ENCODE data around the gene FKBP14. TPM values are rescaled to one million over a fixed set of nuclear protein-coding genes. Genes with fewer than 3 reads are reported as not detected.
A peak's percentile ranks its signal among the peaks of the same experiment; 100 is the strongest.
"Not testable (repeated sequence)": the region's sequence is repeated elsewhere in the genome, so short reads cannot be mapped to it uniquely, and the experiment has no call there.

Gene FKBP14
- total RNA-seq, 1 donor from 2014 or later = 25.6 TPM

- no peaks in the 10 kb centered on the region for H3K9me3 Mint-ChIP-seq (ENCODE audit: low read depth)
- H3K4me1 Mint-ChIP-seq (ENCODE audit: low read depth) = no peaks in the 10 kb centered on the region
- no peaks in the 10 kb centered on the region for H3K27me3 Mint-ChIP-seq
- DNase-seq (ENCODE audit: low spot score, unreplicated experiment) = no peak
- no peak overlapping the region for H3K27ac Mint-ChIP-seq
- peaks cover 10% of the 10 kb centered on the region for H3K36me3 Mint-ChIP-seq (ENCODE audit: insufficient read depth)
- no peak overlapping the region for H3K4me3 Mint-ChIP-seq (ENCODE audit: low read depth)
- no peak for TF ChIP-seq CTCF (IDR thresholded peaks at IDR 0.05; ENCODE audit: unreplicated experiment)
Observed at GRCh38 chr7:30068117-30068516, 41.6 kb upstream of the FKBP14 start.

- Mint-ChIP-seq H3K9me3 (ENCODE audit: low read depth) (no peaks in the 10 kb centered on the region), H3K36me3 (ENCODE audit: insufficient read depth) (peaks cover 12% of the 10 kb centered on the region), H3K27me3 (no peaks in the 10 kb centered on the region), H3K27ac (no peak overlapping the region), H3K4me3 (ENCODE audit: low read depth) (no peak overlapping the region), H3K4me1 (ENCODE audit: low read depth) (no peaks in the 10 kb centered on the region)
- no peak for TF ChIP-seq CTCF (IDR thresholded peaks at IDR 0.05; ENCODE audit: unreplicated experiment)
- no peak for DNase-seq (ENCODE audit: low spot score, unreplicated experiment)
Observed at GRCh38 chr7:30066687-30067086, 40.2 kb upstream of the FKBP14 start.

GRCh38 chr7:30065746-30066145, 39.2 kb upstream of the FKBP14 start:
- TF ChIP-seq CTCF (IDR thresholded peaks at IDR 0.05; ENCODE audit: unreplicated experiment) = no peak
- no peak for DNase-seq (ENCODE audit: low spot score, unreplicated experiment)
- Mint-ChIP-seq H3K4me3 (ENCODE audit: low read depth) (no peak overlapping the region), H3K36me3 (ENCODE audit: insufficient read depth) (peaks cover 8% of the 10 kb centered on the region), H3K4me1 (ENCODE audit: low read depth) (no peaks in the 10 kb centered on the region), H3K27me3 (no peaks in the 10 kb centered on the region), H3K27ac (no peak overlapping the region), H3K9me3 (ENCODE audit: low read depth) (no peaks in the 10 kb centered on the region)

GRCh38 chr7:30062587-30062986, 36.1 kb upstream of the FKBP14 start:
- Mint-ChIP-seq H3K4me3 (ENCODE audit: low read depth) (no peak overlapping the region), H3K36me3 (ENCODE audit: insufficient read depth) (peaks cover 24% of the 10 kb centered on the region), H3K27me3 (no peaks in the 10 kb centered on the region), H3K27ac (no peak overlapping the region), H3K4me1 (ENCODE audit: low read depth) (no peaks in the 10 kb centered on the region), H3K9me3 (ENCODE audit: low read depth) (peaks cover 6% of the 10 kb centered on the region)
- DNase-seq (ENCODE audit: low spot score, unreplicated experiment) = no peak
- peak; percentile 80 for TF ChIP-seq CTCF (IDR thresholded peaks at IDR 0.05; ENCODE audit: unreplicated experiment)

GRCh38 chr7:30061786-30062185, 35.3 kb upstream of the FKBP14 start:
- H3K4me1 Mint-ChIP-seq (ENCODE audit: low read depth); H3K27me3 Mint-ChIP-seq: not testable (repeated sequence)
- H3K27ac Mint-ChIP-seq = peak overlapping the region; percentile 29

More at GRCh38 chr7:30061786-30062185, 35.3 kb upstream of the FKBP14 start:
- TF ChIP-seq CTCF (IDR thresholded peaks at IDR 0.05; ENCODE audit: unreplicated experiment) = peak; percentile 63
- peaks cover 29% of the 10 kb centered on the region for H3K36me3 Mint-ChIP-seq (ENCODE audit: insufficient read depth)
- DNase-seq (ENCODE audit: low spot score, unreplicated experiment); H3K4me3 Mint-ChIP-seq (ENCODE audit: low read depth); H3K9me3 Mint-ChIP-seq (ENCODE audit: low read depth): not testable (repeated sequence)

Measured in progenitor cell of endocrine pancreas (in vitro differentiated cells).